NCI-H748 treated with DMSO at 0.1 percent for 48 hours (cell line): ENCODE measurements around the gene PDCD10.

ENCODE experiments used
- DNase-seq: peaks from one replicate; lab custom pipeline; 2025; lab: John Stamatoyannopoulos, UW

PDCD10 gene

DNA sequence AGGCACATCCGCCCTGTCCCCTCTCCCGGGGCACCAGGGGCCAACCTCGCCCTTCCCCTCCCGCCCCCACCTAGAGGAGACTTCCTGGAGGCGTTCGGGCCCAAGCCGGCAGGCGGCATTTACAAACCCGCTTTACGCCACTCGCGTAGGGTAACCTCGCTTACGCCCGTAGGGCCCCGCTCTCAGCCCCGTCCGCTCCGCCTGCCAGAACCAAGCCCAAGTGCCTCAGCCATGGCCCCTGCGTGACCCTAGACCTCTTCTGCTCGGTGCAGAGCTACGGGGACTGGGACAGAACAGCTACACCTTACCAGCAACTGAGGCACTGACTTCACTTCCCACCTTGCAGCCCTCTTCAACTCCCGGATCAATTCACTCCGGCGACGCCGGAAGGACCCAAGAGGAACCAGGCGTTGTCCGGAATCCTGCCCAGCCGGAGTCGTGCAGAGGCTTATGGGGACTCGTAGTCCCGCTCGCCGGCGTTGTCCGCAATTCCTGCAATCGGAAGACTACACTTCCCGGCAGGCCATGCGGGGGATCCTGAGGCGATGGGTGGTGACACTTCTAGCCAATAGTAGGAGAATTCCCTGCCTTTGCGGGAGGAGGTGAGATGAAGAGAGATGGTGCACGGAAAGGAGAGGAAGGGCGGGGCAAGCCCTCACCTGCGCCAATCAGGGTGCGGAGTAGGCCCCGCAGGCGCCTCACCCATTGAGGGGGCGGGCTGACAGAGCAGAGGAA lies at the start of gene PDCD10:
Gene PDCD10 (minus strand): TSS at position 395 of the 735 bp plus-strand sequence. CDS start 14,735 bp downstream, outside the sequence.
- peak; percentile 92 for DNase-seq

GRCh38 chr3:167783781-167784180 lies 49.1 kb upstream of the PDCD10 start:
- no peak for DNase-seq

DNA sequence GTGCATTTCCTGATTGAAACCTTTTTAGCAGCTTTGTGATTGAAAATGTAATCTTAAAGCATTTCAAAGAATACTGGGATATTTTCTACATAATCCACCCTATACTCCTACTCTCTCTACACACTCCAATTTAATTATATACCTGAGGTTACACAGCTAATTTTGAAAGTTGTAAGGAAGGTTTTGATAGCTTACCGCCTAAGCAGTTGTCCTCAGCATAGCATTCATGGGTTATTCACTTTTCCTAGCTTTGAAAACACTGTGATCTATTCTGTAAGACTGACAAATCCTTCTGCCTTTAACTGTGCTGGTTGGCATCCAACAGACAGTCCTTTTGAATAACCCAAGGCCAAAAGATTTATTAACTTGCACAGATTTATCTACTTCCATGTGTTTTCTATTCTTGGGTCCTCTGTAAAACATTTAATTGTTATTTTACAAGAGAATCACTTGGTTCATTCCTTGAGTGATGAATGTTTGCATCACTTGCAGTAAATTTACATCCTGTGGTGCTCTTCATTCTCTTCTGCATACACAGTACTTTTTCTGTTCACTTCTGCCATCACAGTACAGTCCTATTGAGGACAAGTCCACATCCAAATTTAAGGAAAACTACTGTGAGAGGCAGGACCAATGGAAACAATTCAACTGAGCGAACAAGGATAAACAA lies 45.7 kb upstream of the PDCD10 start:
- DNase-seq = no peak

DNA sequence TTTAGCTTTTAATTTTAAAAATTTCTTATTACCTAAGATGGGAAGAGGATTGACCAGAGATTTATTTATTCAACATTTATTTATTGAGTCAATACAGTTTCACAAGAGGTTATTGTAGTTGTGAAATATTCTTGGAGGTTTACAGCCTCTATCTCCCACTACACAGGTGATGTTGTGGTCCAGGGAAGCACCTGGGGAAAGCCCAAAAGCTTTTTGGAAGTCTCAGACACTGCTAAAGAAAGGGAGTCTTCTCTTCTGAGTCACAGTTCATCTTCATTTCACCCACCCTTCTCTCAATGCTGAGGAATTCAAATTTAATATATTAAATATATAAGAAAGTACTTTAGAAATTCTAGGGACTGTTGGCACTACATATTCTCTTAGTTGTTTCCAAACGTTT lies 42.7 kb upstream of the PDCD10 start:
- no peak for DNase-seq

DNA sequence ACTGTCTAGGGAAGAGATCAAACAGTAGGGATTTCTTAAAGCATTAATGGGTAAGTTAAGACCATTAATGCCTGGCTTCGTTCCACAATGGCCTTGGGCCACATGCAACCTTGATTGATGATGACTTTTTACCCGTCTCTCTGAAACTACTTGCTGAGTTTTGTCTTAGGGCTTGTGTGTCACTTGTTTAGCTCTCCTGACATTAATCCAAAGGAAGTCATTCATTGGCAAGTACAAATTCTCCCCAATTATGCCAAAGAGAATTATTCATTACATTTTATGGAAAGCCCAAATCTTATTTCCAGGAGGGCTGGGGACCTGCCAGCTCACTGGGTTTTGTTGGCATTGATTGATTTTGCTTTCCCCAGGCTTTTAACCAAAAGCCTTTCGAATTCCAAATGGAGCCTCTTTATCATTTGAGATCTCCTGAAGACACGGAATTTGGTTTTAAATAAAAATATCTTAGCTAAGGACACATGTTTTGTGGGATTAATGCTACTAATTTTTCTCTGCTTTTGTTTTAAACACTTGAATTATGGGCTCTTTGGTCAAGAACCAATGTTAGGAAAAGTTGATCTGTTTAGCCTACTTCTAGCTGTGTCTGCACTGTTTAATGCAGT lies 41.5 kb upstream of the PDCD10 start:
- DNase-seq = no peak

DNA sequence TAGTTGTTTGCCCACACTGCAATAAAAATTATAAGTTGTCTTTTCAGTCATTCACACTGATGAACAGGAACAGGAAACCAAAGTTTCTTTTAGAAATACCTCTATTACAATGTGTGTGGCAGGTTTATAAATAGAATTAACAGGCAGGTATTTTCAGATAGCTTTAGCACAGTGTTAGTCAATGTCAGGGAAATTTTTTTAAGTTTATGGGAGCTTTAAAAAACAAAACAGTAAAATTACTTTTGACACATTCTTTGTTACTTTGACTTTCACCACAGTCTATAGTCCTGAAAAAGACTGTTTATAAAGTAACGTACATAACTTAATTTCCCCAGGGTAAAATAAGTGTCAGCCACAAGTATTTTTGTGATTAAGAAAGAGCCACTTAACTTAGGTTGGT lies 38.9 kb upstream of the PDCD10 start:
- no peak for DNase-seq

DNA sequence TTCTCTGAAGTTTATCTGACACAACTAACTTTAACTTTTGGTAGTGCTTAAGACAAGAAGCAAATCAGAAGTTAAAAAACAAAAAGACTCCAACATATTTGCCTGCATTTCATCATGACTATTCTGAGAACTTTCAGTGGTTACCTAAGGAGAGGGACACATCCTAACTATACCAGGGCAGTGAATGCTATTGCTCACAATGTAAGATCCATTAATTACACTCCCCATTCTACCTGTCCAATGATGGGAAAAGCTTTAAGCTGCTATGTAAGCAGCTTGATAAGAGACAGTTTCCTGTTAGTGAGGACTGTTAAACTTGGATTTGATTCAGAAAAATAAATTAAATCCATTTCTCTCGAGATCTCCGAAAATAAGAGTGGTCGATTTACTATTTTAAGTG lies 38.3 kb upstream of the PDCD10 start:
- no peak for DNase-seq

GRCh38 chr3:167762296-167762695 lies 27.6 kb upstream of the PDCD10 start:
- DNase-seq = no peak

DNA sequence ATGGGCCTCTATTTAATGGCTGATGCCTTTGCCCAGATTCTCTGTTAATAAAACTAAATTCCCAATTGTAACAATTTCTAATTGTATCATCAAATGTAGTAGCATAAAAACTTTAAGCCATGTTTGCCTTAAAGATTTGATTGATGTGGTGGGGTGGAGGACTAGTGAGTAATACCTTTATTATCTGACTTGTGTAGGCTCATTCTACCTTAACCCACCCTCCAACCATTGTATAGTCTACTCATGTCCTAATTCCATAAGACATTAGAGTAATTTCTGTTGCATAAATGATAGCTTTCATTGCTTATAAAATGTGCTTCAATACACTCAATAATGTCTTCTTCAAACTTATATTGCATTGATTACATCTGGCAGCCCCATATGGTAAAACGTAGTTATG lies 26.6 kb upstream of the PDCD10 start:
- DNase-seq = no peak

- DNase-seq = no peak
Measured at GRCh38 chr3:167754049-167754448, 19.4 kb upstream of the PDCD10 start.

DNA sequence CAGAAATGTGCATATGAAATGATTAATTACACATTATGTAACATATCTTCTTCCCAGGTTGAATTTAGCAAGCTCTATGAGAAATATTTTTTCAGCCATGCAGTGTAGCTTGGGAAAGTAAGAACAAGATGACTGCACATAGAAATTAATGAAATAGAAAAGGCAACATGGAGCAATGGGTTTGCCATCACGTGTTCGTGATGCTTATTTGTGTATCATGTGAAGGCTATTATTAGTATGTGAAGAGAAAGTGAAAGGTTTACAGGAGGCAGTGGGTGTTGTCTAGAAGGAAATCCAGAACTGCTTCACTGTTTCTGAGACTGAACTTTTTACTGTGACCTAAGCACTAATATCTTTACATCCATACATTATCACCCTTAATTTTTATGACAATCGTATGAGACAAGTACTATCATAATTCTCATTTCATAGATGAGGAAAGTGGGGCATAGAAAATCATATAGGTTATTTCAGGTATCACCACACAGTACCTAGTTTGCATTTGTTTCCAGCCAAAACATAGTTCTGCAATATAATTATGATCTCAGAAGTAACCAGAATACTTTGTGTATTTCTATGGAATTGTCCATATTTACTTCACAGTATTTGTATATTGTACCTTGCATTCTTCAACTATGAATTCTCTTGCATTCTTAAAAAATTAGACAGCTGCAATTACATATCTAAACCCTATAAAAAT lies 15.7 kb upstream of the PDCD10 start:
- DNase-seq = no peak

- no peak for DNase-seq
Measured at GRCh38 chr3:167749728-167750127, 15.0 kb upstream of the PDCD10 start.

GRCh38 chr3:167749209-167749608 lies 14.5 kb upstream of the PDCD10 start:
- no peak for DNase-seq

GRCh38 chr3:167743799-167744198 lies 9.1 kb upstream of the PDCD10 start:
- DNase-seq = no peak

- DNase-seq = no peak
Measured at GRCh38 chr3:167742338-167742737, 7.6 kb upstream of the PDCD10 start.

DNA sequence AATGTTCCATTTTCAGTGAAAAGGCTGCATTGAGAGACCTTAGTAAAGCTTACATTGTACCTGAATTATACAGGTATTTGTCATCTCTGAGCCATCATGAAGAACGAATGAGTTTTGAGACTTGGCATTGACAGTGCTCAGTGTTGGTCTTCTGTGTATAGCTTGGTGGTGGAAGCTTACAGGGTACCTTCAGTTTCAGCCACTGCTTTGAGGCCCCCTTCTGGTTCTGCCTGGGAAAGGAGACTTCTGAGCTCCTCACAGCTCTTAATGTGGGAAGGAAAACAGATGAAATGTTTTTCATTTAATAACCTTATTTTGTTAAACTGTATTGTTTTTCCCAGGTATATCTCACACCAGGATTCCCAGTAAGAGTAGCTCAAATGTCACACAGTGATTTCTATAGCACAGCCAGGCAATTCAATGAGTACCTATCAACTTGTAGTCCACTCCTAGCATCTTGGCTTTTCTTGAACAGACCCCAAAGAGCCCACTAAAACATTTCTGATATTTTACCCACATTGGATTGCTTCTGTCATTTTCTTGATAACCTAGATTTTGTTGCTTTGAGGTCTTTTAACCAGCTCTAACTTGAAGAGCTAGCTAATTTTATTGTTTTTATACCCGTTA lies 6.4 kb upstream of the PDCD10 start:
- DNase-seq = no peak

- DNase-seq = no peak
Measured at GRCh38 chr3:167739190-167739810, 4.6 kb upstream of the PDCD10 start.

DNA sequence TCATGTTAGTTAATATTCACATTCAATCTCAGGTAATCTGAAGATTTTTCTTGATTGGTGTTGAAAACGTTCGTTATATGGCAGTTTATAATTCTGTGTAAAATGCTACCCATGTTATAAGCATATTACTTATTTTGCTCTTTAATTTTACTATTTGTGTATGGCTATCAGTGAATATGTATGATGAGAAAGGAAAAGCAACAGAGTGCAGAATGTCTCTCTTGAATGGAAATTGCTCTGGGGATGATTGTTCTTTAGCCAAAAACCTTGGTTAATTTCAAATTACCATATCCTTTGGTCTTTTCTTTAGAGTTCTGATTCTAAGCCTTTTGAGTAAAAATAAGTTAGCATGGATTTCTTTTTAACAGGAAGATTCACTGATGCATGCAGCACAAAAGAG lies 3.3 kb upstream of the PDCD10 start:
- DNase-seq = no peak

DNA sequence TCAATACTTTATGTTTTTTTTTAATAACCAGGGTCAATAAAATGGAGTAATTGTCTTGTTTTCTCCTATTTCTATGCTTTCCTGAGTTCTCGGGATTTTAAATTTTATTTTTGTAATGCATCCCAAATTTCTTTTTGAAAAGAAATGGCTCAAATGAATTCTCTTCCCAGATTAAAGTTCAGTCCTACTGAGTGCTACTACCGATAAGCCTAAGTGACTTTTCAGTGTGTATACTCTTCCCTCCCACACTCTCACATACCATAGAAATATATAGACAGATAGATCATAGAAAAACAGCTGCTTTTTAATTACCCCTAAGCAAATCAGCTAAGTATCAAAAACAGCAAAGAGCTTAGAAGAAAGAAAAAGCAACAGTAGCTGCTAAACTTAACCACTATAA lies 2.3 kb upstream of the PDCD10 start:
- no peak for DNase-seq

- no peak for DNase-seq
Measured at GRCh38 chr3:167736264-167736787, 1.6 kb upstream of the PDCD10 start.
